ENCODE measurements around the gene FBP1.

Gene FBP1

DNA sequence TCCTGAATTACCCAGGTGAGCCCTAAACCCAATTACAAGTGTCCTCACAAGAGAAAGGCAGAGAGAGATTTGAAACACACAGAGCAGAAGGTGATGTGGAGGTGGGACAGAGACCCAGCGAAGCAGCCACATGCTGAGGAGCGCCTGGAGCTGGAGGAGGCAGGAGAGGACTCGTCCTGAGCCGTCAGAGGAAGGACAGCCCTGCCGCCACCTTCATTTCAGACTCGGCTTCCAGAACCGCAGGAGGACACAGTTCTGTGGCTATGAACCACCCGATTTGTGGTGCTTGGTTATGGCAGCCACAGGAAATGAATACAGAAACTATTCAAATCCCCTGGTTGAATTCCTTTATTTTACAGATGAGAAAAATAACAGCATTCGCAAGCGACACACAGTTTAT, 16.4 kb upstream of the FBP1 start:
- no peak for DNase-seq

DNA sequence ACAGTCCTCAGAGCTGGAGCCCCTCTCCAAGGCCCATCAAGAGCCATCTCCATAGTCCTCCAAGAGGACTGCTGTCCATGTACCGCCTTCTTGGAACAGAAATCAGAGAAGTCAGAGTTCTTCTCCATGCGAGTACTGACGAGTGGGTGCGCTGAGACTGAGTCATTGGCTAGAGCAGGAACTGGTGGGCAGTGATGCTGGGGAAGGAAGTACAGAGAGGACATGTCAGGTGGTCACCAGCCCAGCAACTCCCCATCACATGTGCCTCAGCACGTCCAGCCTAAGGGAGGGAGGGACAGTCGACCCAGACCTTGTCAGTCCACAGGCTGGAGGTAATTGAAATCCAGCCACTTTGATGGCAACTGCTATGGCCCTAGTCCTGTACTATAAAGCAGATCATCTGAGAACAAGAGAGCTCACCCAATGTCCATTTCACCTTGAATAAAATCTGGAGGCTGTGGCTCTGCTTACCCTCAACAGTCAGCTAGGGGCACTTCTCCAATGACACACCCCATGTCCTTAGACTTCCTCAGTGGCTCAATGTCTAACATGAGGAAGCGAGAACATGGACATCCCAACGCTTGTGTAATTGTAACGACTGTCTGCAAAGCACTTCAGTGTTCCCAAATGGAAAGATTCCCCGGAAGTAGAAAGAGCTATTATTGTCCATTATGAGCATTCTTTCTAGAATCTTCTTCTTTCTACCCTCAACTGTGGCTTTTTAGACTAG, 15.0 kb upstream of the FBP1 start:
- no peak for DNase-seq

DNA sequence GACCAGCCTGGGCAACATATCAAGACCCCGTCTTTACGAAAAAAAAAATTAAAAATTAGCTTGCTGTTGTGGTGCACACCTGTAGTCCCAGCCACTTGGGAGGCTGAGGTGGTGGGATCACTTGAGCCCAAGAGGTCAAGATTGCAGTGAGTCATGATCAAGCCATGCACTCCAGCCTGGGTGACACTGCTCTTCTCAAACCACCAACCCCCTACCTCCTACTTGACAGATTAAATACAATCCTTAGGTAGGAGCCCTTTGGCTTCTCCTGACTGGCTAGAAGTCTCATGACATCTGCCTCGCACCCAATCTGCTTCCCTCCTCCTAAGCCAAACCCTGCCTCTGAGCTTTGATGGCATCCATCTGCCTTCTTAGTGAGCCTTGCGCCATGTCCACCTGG, 11.6 kb upstream of the FBP1 start:
- DNase-seq, result no peak

DNA sequence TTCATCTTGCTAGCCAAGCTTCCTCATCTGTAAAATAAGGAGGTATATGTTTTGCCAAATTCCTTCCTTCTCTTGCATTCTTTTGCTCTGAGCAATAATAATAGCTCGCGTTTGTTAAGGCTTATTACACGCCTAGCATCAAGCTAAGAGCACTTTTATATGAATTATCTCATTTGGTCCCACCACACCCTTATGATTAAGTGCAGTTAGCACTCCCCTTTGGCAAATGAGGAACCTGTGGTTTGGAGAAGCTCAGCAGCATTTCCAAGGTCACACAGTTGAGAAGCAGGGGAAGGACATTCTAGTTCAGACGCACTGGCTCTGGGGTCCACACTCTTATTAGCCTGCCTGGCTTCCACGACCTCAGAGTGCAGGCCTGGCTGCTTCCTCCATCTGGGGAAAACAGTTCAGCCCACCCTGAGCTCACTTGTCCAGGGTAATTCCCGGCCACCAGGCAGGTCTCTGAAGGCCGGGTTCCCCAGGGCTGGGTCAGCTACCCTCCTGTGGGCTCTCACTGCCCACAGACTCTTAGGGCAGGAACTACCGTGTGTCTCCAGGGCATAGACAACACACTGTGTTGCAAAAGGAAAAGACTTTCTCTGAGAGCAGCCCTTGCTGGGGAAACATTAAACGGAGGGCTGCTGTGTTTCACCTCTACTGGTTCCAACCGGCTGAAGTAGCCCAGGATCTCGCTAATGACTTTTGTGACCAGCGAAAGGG, 9.9 kb upstream of the FBP1 start:
- DNase-seq, result no peak

DNA sequence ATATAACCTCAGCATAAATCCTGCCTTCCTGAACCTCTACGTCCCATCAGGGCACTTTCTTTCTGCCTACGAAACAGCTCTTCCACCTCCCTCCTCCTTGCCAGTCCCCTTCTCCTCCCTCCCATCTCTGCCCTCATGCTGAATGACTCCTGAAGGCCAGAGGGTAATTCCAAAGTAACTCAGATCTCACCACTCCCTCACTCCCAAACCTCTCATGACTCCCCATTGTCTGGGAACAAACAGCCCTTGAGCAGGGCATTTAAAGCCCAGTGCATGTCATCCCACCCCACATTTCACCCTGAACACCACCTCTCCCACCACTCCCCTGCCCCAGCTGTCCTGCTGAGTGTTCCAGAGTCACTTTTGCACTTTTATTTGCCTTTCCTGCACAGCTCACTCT, 8.9 kb upstream of the FBP1 start:
- no peak for DNase-seq

DNA sequence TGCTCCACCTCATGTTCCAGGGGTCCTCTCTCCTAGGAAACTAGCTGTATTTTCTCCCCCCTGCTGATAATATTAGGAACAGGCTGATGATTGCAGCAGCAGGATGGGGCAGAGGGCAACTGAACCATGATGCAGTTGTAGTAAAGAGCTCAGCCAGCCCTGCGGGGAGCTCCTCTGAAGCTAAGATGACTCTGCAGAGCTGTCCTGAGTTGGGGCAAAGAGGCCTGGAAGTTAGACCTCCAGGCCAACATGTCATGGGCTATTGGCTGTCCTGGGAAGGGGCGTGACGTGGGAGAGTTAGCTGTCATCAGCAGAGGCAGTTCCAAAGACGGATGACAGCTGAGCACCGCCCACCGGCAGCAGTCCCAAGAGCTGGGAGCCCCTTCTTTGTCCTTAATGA, 6.6 kb upstream of the FBP1 start:
- DNase-seq, result no peak

DNA sequence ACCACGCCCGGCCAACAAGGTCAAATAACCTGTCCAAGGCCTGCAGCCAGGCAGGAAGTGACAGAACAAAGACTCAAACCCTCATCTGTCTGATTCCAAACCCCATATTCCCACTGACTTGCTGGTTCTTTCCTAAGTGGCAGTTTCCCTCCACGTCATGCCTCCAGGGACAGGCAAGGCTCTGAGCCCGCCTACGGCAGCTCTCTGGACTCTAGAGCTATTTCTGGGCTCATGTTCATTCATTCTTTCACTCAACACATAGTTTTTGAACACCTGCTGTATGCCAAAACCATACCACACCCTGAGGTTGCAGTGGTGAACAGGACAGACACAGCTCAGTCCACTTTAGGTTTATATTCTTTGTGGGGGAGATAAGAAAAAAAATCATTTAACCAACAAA, 5.2 kb upstream of the FBP1 start:
- no peak for DNase-seq

DNA sequence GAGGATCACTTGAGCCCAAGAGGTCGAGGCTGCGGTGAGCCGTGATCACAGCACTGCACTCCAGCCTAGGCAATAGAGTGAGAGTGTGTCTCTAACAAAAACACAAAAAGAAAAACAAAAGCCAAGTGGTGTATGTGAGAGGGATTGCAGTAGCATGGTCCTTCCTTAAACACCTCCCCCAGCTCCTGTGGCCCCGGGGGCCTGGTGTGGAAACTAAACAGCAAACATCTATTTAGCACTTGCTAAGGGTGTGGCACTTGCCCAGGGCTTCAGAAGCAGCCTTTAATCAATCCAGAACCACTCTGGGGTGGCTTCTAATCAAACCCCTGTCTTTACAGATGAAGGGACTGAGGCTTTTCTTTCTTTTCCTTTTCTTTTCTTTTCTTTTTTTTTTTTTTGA, 4.4 kb upstream of the FBP1 start:
- DNase-seq, result no peak

DNA sequence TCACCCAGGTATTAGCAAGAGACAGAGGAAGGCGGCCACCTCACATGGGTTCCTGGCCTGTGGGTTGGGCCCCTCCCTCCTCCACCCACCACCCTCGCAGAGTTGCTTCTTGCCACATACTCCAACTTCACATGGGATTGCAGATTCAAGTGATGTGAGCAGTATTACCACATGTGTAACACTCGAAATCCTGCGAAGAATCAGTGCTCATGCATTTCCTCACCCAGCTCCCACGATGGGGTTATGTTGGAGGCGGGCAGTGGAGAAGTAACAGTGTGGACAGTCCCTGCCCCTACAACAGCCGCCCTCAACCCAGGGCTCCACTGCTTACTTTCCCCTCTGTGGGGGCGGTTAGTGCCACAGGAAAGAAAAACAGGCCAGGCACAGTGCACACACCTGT, 3.9 kb upstream of the FBP1 start:
- DNase-seq, result no peak

DNA sequence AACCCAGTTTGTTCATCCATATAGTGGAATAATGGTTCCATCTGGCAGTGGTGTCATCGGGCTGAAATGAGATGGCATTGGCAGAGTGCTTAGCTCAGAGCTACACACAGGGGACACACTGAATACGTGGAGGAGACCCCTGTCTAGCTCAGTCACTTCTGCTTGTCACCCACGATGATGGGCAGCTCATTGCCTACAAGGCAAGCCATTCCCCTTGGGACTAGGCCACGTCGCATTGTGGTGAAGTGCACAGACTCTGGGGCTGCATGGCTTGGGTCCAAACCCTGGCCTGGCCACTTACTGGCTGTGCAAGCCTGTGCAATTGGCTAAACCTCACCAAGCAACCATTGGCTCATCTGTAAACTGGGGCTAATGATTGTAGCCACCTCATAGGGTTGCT, 3.2 kb upstream of the FBP1 start:
- no peak for DNase-seq

DNA sequence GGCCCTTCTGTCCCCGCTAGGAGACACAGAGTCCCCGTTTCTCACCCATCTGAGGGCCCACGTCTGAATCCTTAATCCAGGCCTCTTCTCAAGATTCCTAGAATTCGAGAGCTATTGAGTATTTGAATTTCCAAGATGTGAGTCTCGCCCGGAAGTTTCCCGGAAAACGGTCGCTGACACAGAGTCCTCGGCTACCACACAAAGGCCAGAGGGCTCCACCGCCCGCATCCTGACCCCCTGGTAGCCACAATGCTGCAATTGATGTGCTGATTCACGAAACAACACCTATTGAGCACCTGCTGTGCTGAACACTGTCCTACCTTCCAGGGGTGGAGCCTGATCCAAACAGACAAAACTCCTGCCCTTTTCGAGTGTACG, 670 bp upstream of the FBP1 start:
- DNase-seq, result no peak

DNA sequence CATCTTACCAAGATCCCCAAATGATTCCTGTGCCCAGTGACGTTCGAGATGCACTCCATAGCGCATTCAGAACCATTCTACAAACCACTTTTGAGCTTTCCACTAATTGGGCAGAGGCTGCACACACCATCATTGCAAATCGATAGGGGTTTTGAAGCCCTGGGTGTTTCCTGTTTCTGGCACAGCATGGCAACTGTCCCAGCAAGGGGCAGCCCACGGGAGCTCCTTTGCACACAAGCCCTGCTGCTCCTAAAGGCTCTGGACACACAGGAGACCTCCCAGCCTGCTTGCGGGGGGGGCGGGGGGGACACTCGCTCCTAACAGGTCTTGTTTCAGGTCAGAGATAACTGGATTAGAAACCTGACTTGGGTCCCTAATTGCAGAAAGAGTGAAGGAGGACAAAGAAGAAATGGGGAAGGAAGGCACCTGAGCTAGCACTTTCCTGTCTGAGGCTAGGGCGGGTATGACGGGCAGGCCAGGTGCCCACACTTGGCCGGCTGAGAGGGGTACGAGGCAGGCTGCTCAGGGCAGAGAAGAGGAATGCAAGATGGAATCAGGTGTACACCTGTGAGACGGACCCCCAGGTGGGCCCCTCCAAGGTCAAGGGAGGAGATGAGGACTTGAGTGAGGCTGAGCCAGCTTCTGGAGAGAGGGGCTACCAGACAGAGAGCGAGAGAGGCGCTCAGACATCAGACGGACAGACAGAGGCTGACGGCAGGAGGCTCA, 820 bp downstream of the FBP1 start:
- DNase-seq, result no peak

DNA sequence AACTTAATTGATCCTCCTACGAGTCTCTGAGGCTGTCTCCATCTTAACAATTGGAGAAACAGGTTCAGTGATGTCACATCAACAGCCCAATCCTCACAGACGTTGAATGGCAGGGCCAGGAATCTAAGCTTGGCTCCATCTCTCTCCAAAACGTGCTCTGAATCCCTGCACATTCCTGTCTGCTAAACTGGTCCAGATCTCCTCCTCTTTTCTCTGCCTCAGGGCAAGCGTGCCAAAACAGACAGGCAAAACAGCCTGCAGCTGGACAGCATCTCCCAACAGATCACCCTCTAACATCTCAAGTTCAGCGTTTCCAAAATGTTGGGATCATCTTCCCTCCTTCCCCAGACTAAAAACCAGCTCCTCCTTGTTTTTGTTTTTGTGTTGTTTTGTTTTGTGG, 6.6 kb downstream of the FBP1 start:
- DNase-seq, result no peak

DNA sequence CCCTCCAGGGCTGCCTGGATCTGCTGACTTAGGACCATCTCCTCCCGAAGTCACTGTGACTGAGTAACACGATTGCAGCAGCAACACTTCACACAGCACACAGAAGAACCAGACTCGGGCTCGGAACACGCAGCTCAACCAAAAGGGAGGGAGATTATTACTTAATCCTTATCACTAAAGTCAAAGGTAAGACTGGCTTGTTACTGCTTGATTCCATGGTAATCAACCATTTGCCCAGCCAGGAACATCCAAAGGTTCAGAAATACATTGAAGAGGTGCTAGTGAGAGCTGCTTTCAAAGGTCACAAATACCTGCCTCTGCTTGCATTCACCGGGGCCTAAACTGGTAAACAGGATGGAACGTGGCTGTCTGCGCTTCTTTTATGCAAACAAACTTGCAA, 7.7 kb downstream of the FBP1 start:
- DNase-seq, result no peak

DNA sequence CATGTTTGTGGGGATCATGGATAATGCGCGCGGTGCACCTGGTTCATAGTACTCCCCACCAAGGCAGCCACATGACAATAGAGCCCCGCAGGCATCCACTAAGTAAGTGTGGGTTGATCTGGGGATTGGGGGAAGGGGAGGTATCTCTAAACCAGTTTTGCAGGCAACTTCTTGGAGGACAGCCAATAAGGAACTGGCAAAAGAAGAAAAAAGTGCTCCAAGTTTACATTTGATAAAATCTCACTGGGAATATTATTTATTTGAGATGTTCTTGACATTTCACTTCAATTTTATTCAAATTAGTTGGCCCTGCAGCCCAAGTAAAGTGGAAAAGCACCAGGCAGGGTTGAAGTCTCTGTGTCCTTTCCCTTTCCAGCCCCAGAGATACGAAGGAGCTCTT, 8.5 kb downstream of the FBP1 start:
- DNase-seq, result no peak

DNA sequence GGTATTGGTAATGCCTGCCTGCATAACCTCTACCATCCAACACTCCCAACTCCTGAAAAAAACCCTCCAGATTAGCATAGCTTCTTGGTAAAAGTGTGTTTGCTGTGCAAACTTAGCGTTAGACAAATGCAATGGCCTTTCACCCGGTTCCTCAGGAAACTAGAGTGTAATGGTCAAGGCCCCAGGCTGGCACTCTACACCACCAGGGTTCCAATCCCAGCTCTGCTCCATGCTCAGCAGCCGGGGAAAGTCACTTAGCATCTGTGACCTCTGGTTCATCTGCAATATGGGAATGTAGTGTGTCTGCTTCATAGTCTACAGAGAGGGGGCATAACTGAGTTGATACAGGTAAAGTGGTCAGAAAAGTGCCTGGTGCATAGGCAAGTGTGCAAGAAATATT, 9.0 kb downstream of the FBP1 start:
- no peak for DNase-seq

DNA sequence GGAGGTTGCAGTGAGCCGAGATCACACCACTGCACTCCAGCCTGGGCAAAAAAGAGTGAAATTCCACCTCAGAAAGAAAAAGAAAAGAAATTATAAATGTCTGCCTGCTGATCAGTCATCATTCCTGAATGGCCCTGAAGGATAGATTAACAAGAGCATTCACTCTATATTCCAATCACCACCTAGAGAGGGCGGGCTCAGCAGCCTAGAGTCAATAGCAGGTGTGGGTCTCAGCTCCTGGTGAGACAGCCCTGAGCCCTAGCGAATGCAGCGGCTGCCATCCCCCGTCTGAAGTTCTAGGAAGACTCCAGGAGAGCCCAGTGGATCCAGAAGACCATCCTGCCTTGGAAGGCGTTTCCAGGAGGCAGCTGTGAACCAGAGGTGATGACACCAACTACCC, 12.0 kb downstream of the FBP1 start:
- DNase-seq, result no peak

DNA sequence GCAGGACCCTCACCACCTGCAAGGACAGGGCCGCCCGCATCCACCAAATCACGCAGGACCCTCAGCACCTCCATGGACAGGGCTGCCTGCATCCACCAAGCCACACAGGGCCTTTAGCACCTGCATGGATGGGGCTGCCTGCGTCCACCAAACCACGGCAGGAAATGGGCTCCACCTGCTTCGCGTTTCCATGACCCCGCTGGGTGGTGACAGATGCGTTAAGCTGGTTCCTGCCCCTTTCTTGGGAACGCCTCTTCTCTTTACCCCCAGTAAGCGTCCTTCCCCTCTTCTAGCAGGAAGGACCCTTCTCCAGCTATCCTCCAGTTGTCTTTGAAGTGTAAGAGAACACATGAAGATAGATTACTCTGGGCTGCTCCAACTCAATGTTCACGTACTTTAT, 13.5 kb downstream of the FBP1 start:
- DNase-seq, result no peak

DNA sequence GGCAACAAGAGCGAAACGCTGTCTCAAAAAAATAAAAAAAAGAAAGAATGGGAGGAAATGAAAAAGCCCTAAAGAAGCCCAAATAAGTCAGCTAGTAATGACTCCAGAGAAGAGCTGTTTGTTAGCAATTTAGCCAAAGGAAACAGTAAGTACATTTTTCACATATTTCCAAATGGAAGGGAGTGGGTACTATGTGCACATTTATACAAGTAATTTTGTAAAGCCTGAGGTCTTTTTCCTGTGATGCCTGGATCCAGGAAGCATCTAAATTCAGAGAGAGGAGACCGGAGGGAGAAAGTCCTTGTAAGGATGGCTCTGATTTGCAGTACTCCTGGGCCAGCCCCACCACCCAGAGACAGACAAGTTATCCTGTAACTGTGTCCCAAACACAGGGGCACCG, 14.7 kb downstream of the FBP1 start:
- no peak for DNase-seq

DNA sequence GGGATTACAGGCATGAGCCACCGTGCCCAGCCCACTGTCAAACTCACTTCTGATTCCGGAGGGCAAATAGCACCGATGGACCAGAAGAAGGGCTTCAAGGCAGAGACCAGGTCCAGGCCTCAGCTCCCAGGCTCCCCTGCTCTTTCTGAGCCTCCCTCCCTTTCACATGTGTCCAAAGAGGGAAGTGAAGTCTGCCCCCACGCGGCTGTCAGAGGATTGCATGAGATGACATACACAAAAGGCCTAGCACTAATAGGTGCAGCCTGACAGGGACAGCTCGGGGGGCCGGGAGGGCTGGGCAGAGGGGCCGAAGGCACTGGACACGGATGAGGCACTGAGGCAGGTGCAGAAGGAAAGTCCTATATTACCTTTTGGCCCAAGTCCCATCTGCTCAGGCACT, 16.1 kb downstream of the FBP1 start:
- DNase-seq, result no peak

DNA sequence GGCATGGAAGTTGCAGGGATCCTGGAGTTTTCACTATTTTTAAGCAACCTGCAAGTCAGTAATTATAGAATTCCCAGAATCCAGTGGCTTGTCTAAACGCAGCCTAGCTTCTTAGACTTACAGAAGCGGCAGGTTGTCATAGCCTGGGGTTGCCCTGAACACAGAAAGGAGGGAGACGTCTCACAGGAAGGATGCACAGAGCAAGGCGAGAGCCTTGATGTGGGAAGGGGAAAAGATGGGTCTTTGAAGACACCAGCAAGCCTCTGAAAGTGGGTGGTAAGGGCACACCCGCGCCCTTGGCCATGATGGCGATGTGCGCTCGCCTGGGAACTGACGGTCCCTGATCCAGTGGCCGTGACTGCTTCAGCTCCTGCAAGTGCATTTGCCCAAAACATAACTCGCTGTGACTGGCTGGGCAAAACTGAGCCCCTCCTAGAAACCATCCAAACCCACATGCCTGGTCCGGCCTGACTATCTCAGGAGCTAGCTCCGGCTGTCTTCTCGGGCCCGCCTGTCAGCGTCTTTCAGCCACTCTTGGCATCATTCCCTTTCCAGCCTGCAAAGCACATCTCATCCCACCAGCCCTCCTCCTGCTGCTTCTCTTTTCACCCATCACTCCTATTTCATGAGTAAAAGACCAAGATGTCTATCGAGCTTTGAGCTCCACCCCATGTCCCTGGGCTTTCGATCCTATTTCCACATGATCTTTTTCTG, 17.1 kb downstream of the FBP1 start:
- DNase-seq, result no peak

DNA sequence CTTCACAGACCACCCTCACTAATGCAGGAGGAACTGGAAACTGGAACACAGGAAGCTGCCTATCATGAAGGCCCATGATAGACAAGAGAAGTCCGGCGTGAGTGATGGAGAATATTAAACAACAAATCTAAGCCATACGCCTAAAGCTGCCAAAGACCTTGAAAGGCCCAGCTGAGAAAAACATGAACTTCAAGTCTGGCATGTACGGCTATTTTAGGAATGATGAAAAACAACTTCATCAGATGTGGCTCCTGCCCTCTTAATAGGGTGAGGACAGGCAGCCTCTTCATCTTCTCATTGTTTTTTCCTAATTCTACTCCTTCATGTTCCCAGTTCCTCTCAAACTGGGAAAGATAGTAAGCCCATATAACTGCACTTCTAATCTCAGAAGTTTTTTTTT, 20.3 kb downstream of the FBP1 start:
- DNase-seq, result no peak

DNA sequence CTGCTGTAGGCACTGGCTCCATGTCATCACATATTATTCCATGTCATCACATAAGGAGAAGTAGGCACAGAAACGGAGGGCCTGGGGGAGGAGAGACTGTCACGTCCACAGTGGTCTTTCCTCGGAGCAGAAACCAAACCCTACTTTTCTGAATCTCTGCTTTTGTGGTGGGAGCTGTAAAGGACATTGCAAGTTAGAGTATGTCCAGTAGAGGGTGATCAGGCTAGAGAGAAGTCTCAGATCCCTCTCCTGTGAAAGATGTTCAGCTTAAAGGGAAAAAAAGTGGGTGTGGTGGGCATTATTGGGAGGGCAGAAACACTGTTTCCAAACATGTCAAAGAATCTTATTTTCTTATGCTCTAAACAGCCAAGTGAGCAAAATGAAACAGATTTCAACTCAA, 26.3 kb downstream of the FBP1 start:
- DNase-seq, result no peak

DNA sequence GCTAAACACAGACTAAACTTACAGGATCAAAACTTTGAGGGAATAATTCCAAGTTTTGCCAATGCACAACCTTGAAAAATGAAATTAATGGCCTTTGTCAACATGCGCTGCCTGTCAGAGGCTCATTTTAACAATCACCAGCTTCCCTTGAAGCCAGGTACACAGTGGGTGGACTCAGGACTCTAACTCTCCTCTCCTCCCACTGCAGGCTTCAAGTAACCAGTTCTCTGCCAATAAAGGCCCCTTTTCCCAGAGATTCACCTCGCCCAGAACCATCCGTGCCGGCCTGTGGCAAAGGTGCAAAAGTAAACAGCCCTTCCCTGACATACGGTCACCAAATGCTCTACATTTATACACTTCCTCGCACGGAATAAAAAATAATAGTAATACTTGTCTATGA, 27.2 kb downstream of the FBP1 start:
- DNase-seq, result no peak

Data from activated T-cell treated with anti-CD3 and anti-CD28 coated beads for 4 hours (primary cell).